ENCODE data around the gene GPN2.
"Not testable (repeated sequence)": the region's sequence is repeated elsewhere in the genome, so short reads cannot be mapped to it uniquely, and the experiment has no call there.

Gene GPN2

GRCh38 chr1:26900815-26901511 lies 10.9 kb upstream of the GPN2 start:
- no peak for DNase-seq (ENCODE audit: low spot score)

DNA sequence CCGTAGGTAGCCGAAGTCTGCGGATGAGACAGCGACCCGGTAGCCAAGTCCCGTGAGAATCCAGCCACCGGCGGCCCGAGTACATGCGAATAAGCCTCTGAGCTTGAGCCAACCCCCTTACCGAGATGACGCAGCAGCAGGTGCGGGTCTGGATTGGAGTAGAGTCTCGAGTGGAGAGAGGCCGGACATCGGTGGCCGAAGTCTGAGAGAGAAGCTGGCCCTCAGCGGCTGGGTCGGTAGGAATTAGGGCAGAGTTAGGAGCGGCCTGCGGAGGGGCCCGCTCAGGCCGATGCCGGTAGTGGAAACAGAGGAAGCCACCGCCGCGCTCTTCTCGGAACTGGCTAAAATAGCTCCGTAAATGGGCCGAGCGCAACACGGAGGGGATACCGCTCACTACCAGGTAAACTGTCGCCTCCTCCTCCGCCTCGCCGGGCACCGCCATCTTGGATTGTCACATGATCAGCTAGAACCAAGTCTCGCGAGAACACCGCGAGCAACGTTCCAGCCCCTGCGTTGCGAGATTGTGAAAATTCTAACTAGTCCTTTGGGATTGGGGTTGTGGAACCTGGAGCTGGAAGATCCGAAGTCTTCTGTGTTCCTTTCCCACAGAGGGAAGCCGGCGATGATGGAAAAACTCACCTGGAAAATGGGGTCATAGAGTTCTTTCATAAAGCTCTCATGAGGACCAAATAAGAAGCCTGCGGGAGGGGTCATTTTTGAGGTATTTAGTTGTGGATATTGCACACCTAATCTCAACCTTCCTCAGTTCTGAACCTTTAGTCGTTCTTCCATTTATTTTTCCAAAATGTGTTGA lies 10.1 kb upstream of the GPN2 start, which contains the start of gene GPATCH3:
TSS of gene GPATCH3 (minus strand) at position 467 of the 814 bp plus-strand sequence. CDS start at position 442, 25 bp downstream.
- DNase-seq (ENCODE audit: low spot score) = peak; percentile 93

DNA sequence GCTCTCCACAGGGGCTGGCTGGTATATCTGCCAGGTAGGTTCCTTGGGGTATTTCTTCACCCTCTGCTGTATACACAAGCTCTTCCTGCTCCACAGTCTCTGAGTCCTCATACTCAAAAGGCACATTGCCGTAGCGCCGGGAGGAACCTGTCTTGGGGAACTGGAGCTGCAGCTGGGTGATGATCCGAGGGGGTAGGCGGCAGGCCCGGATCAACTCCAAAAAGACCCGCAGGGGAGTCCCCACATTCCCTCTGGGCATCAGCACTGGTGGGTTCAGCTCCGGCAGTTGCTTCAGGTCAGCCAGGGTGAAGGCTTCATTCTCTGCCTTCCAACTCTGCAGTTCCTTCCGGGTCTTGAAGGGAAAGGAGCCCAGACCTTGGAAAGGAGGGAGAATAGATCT lies 7.3 kb upstream of the GPN2 start:
- no peak for DNase-seq (ENCODE audit: low spot score)

DNA sequence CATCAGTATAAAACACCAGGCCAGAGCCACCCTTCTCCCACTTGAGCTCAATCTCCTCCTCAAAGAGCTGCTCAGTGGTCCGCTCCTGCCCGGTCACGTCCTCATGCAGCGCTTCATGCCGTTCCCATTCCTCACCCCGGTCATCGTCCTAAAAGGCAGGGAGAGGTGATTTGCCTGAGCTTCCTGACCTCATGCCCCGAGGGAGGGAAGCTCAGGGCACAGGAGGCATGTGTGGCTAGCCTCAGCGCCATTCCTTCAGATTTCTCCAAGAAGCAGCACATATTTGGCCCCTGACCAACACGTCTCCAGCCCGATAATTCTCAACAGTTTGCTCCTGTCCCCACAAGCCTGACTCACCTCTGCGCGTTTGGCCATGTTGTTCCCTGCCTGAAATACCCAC lies 4.2 kb upstream of the GPN2 start:
- no peak for DNase-seq (ENCODE audit: low spot score)

DNA sequence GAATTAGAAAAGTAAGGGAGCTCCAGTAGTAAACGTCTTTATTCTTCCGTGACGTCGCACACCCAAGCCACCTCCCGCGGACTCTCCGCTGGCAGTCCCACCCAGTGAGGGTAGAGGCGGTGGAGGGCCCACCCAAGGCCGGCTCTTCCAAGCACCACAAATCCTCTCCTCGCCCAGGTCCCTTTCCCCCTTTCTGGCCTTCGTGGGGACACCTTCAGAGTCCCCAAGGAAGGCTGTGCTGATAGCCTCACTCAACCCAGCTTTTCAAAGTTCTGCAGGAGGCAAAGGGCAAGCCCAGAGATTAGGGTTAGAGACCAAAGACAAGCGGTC lies 349 bp upstream of the GPN2 start:
- no peak for DNase-seq (ENCODE audit: low spot score)

GRCh38 chr1:26888231-26888630 lies 1.9 kb downstream of the GPN2 start:
- no peak for DNase-seq (ENCODE audit: low spot score)

DNA sequence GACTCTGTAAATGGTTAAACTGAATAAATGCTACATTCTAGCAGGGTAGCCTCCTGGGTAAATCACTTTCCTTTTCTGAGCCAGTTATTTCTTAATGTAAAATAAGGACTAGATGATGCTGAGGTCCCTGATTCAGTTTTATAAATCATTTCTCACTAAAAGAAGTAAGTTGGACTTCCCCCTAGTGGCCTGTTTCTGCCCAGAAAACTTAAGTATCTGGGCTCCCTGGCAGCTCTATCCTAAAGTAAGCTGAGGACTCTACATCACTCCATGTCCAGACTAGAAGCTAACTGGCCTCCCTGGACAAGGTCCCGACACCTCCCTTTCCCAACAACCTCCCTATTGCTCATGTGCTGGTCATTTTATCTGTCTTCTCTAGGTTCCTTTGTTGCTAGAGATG lies 3.0 kb downstream of the GPN2 start:
- peak; percentile 53 for DNase-seq (ENCODE audit: low spot score)

DNA sequence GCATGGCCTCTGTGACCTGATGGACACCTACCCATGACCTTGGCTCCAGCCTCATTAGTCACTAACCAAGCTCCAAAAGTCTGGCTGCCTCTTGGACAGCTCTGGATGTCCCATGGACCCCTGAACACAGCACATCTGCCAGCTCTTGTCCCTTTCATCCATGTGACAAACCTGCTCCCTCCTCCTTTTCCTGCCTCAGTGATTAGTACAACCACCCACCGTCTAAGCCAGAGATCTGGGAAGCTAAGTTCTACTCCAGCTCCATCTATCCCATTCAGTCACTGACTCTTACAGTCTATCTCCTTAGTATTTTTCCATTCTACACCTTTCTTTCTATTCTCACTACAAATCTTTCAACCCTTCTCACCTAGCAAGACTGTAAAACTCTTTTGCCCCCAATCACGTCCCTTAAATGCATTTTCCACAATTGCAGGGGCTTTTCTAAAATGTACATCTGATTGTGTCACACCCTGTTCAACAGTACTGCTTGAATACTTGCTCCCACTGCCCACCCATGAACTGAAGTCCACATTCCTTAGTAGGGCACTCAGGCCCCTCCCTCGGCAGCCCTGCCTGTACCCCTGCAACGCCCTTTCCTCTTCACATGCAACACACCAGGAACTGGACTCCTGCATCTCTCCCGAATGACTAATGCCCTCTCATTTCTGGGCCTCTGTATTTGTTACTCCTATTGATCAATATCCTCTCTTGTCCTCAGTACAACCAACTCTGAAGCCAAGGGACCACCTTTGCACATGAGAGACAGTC lies 7.2 kb downstream of the GPN2 start:
- no peak for DNase-seq (ENCODE audit: low spot score)

DNA sequence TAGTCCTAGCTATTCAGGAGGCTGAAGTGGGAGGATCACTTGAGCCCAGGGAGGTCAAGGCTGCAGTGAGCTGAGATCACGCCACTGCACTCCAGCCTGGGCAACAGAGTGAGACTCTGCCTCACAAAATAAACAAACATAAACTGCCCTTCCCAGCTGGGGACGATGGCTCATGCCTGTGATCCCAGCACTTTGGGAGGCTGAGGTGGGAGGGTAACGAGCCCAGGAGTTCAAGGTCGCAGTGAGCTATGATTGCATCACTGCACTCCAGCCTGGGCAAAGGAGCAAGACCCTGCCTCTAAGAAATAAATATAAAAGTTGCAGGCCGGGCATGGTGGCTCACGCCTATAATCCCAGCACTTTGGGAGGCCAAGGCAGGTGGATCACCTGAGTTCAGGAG lies 8.5 kb downstream of the GPN2 start:
- DNase-seq (ENCODE audit: low spot score) = not testable (repeated sequence)

DNA sequence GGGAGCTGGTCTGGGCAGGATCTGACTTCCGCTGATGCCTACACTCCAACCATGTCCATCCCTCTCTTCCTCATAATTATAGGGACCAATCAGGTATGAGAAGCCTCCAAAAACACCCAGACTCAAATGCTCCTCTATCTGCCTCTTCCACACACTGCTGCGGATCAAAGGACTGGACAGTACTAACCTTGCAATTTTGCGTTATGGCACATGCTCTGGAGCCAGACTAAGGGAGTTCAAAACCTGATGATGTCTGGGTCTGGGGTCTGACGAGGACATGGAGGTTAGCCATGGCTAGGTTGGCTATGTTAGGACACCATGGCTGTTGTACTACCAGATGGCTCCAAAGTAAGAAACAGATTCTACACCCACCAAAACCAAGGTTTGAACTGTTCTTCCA lies 10.3 kb downstream of the GPN2 start:
- no peak for DNase-seq (ENCODE audit: low spot score)

GRCh38 chr1:26877326-26877725 lies 12.8 kb downstream of the GPN2 start:
- DNase-seq (ENCODE audit: low spot score) = no peak

DNA sequence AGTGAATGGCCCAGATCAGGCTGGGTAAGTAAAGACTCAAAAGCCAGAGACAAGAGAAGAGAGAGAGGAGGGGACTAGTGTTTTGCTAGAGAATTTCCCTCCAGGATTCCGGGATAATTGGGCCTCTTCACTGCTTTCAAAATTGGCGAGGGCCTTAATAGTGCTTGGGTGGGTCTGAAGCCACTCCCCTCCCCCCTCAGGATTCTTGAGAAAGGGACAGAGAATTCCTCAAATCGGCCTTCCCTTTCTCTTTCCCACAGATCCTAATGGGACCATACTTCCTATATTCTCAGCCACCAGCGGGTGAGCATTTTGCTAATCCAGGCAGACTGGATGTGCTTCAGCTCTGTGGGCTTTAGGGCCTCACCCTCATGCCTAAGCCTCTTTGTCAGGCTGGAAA lies 15.2 kb downstream of the GPN2 start:
- no peak for DNase-seq (ENCODE audit: low spot score)

DNA sequence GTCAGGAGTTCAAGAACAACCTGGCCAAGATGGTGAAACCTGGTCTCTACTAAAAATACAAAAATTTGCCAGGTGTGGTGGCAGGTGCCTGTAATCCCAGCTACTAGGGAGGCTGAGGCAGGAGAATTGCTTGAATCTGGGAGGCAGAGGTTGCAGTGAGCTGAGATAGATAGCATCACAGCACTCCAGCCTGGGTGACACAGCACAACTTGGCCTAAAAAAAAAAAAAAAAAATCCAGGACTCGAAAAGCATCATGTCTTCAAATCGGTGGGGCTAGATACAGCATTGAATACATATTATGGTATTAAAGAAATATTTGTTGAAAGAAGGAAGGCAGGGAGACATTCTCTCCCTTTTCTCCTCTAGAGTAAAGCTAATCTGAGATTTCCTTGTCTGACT lies 17.0 kb downstream of the GPN2 start:
- not testable (repeated sequence) for DNase-seq (ENCODE audit: low spot score)

- DNase-seq (ENCODE audit: low spot score) = peak; percentile 99
Measured at GRCh38 chr1:26864610-26865480, 25.2 kb downstream of the GPN2 start.

DNA sequence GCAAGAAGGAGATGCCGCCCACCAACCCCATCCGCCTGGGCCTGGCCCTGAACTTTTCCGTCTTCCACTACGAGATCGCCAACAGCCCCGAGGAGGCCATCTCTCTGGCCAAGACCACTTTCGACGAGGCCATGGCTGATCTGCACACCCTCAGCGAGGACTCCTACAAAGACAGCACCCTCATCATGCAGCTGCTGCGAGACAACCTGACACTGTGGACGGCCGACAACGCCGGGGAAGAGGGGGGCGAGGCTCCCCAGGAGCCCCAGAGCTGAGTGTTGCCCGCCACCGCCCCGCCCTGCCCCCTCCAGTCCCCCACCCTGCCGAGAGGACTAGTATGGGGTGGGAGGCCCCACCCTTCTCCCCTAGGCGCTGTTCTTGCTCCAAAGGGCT lies 26.4 kb downstream of the GPN2 start:
- no peak for DNase-seq (ENCODE audit: low spot score)

DNA sequence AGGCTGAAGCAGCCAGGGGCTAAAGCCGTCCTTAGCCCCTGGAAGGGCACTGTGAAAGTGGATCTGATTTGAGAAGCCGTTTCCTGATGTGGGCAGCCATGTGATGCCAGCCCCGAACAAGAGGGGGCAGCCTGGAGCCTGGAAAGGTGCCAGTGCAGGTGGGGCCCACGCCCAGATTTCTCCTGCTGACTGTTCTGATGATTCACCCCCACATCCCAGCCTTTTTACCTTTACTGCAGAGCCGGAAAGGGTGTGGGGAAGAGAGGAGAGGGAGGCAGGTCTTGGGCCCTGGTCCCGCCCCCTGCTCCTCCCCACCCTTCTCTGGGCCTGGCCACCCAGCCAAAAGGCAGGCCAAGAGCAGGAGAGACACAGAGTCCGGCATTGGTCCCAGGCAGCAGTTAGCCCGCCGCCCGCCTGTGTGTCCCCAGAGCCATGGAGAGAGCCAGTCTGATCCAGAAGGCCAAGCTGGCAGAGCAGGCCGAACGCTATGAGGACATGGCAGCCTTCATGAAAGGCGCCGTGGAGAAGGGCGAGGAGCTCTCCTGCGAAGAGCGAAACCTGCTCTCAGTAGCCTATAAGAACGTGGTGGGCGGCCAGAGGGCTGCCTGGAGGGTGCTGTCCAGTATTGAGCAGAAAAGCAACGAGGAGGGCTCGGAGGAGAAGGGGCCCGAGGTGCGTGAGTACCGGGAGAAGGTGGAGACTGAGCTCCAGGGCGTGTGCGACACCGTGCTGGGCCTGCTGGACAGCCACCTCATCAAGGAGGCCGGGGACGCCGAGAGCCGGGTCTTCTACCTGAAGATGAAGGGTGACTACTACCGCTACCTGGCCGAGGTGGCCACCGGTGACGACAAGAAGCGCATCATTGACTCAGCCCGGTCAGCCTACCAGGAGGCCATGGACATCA lies 27.1 kb downstream of the GPN2 start, which contains the start of gene SFN:
TSS of gene SFN (plus strand) at position 369 of the 904 bp plus-strand sequence. CDS start at position 433, 64 bp downstream.
- DNase-seq (ENCODE audit: low spot score) = no peak

GRCh38 chr1:26861889-26862378 lies 28.1 kb downstream of the GPN2 start:
- no peak for DNase-seq (ENCODE audit: low spot score)

DNA sequence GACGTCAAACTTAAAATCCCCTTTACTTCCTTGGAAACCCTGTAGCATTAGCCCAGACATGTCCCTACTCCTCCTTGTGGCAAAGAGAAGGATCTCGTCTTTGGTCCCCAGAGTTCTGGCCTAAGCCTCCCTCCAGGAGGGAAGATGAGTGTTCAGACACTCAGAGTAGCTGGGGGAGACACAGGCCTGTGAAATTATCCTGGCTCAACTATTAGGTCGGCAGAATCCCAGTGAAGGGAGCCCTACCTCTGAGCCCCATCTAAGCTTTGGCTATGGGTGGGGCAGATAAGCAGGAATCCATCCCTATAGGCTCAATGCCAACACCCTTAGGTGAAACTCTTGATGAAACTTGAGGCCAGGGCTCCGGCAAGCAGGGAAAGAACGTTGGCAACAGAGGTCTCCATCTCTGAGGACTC lies 28.8 kb downstream of the GPN2 start:
- peak; percentile 42 for DNase-seq (ENCODE audit: low spot score)

GRCh38 chr1:26858891-26859640 lies 31.0 kb downstream of the GPN2 start:
- DNase-seq (ENCODE audit: low spot score) = no peak

DNA sequence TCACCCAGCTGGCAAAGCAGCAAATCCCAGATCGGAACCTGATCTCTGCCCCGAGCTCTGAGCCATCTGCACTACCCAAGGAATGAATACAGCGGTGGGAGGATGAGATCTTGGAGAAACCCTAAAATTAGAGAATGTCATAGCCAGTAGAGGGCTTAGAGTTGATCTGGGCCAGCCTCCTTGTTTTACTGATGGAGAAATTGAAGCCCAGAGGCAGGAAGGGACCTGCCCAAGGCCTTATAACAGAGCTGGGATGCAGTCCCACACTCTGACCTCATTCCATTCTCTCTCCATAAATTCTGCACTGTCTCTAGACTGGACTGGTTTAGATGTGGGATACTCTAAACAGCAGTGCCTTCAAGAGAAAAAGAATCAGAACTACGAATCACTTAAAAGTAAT lies 31.9 kb downstream of the GPN2 start:
- peak; percentile 16 for DNase-seq (ENCODE audit: low spot score)
